ENCODE data around the gene MTCH1.

The MTCH1 gene, protein sequence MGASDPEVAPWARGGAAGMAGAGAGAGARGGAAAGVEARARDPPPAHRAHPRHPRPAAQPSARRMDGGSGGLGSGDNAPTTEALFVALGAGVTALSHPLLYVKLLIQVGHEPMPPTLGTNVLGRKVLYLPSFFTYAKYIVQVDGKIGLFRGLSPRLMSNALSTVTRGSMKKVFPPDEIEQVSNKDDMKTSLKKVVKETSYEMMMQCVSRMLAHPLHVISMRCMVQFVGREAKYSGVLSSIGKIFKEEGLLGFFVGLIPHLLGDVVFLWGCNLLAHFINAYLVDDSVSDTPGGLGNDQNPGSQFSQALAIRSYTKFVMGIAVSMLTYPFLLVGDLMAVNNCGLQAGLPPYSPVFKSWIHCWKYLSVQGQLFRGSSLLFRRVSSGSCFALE

DNA sequence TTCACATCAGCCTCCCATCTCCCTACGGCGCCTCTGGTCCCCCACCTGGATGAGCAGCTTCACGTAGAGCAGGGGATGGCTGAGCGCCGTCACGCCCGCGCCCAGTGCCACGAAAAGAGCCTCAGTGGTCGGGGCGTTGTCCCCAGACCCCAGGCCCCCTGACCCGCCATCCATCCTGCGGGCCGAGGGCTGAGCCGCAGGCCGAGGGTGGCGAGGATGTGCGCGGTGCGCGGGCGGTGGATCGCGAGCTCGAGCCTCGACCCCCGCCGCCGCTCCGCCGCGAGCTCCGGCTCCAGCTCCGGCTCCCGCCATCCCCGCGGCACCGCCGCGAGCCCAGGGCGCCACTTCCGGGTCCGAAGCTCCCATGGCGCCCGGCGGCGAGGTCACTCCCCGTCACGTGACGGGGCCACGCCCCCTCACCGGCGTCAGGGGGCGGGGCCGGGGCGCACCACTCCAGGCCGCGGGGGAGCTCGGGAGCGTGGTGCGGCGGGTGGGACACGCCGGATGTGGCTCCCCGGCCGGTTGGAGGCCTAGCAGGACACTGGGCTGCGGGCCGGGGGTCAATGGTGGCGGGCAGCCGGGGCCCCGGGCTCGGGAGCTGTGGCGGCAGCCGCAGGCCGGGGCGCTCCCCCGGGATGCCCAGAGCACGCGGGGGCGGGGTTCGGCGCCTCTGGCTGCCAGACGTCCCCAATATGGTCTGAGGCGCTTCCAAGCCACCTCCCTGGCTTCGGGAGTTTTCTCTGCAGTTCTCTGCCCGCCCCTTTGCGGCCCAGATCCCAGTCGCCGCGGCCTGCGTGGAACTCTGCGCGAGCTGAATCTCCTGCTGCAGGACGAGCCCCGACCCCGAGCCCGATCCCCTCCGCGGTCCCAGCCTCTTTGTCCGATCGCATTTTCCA, at the start of gene MTCH1:
TSS of gene MTCH1 (minus strand) at position 389 of the 896 bp plus-strand sequence. CDS start at position 366, 23 bp downstream.
- DNase-seq (ENCODE audit: low spot score), result peak; percentile 95

DNA sequence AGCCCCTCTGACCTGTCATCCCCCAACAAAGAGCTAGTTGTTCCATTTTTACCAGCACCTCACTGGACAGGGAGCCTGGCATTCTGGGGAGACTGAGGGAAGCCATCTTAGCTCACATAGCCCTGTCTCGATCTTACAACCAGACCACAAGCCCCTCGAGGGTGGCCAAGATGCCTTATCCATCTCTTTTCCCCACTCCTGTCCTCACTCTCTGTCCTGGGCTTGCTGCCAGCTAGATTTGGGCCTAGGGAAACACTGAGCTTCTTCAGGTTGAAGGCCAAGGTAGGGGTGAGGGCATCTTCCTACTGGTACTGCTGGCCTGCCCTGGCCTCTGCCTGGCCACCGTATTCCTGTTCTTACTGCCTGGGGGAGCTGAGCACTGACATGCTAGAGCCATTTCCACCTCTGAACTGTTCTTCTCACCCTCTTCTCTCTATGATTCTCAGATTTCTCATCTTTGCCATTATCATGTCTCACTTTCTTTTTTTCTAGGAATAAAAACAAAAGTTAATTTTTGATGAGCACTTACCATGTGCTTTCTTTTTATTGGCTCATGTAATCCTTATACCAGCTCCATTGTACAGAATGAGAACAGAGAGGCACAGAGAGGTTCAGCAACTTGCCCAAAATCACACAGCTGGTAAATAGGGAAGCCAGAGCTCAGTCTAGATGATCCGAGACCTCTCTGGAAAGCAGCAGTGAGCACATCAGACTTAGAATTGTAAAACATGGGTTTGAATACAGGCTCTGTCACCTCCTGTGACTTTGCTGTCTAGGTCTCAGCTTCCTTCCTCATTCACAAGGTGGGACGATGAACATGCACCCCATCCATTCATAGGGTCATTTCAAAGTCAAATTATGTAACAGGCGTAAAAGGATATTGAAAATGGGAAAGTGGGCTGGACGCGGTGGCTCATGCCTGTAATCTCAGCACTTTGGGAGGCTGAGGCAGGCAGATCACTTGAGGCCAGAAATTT, 48.1 kb upstream of the MTCH1 start:
- no peak for DNase-seq (ENCODE audit: low spot score)

DNA sequence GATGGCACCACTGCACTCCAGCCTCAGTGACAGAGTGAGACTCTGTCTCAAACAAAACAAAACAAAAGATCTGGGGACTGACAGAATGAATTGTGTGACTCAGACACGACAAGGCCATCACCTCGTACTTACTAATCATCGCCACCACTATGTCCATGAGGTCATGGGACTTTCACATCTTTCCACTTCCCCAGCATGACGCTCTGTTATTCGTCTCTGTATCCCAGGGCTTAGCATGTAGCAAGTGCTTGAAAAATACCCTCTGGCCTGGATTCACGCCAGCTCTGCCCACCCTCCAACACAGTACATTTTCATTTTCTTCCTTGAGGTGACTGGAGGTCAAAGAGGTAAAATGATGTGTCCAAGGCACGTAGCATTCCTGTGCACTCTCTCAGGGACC, 47.3 kb upstream of the MTCH1 start:
- no peak for DNase-seq (ENCODE audit: low spot score)

DNA sequence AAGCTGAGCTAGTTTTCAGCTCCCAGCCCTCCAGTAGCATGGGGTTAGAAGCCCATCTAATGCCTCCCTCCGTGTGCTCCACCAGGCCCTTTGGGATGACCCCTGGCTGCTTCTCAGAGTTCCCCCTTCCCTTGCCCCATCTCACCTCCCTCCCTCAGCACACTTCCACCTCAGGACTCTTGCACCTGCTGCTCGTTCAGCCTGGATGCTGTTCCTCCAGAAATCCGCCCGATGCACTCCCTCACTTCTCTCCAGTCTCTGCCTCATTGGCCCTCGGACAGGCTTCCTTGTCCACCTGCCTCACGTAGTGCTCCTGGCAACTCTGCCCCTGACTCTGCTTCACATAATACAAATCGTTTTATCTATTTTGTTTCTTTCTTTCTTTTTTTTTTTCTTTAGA, 46.2 kb upstream of the MTCH1 start:
- DNase-seq (ENCODE audit: low spot score), result no peak

DNA sequence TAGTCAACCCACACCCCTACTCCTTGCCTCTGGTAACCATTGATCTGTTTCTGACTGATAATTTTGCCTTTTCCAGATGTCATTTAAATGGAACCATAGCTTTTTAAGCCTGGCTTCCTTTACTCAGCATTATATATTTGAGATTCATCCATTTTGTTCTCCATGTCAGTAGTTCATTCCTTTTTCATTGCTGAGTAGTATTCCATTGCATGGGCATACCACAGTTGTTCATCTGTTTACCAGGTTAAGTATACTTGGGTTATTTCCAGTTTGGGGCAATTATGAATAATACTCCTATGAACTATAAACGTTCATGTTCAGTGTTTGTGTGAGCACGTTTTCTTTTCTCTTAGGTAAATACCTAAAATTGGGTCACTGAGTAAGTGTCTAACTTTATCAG, 44.6 kb upstream of the MTCH1 start:
- DNase-seq (ENCODE audit: low spot score), result no peak

DNA sequence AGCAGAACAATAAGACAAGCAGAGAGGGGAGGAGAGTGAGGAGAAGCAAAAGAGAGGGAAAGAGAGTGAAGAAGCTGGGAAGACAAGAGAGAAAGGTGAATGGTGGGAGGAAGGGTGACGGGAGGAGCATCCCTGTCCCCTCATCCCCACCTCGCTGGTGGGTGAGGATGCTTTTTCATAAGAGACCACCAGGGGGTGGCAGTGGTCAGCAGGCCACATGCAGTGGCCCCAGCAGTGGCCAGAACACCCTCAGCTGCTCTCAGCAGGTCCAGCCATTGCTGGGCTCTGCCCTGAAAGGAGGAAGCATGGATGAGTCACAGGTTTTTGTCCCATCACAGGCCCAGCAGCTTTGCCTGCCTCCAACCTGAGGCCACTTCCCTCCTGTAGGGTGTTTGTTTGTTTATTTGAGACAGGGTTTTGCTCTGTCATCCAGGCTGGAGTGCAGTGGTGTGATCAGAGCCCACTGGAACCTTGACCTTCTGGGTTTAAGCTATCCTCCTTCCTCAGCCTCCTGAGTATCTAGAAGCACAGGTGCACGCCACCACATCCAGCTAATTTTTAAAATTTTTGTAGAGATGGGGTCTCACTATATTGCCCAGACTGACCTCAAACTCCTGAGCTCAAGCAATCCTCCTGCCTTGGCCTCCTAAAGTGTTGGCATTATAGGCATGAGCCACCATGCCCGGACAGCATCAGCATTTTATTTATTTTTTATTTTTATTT, 43.4 kb upstream of the MTCH1 start:
- DNase-seq (ENCODE audit: low spot score), result peak; percentile 85

DNA sequence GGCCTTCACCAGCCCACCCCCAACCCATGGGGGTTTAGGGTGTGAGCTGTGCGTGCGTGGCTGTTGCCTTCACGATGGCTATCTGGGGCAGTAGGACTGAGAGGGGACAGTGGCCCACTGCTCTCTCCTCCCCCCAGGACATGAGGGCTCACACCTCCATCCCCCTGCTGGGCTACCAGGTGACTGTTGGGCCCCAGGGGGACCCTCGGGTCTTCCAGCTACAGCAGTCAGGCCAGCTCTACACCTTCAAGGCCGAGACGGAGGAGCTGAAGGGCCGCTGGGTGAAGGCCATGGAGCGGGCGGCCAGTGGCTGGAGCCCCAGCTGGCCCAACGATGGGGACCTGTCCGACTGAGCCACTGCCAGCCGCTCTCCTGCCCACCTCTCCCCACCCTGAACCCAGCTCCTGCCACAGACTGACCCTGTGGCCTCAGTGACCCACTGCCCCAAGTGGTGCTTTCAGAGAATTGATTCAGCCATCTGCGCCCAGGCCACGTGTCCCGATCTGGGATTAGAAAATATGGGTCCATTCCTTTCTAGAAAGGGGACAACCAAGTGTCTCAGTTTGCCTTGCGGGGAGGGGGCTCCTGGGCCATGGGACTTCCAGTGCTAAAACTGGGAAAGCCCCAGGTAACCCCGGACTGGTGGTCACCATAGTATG, 41.9 kb upstream of the MTCH1 start:
- no peak for DNase-seq (ENCODE audit: low spot score)

DNA sequence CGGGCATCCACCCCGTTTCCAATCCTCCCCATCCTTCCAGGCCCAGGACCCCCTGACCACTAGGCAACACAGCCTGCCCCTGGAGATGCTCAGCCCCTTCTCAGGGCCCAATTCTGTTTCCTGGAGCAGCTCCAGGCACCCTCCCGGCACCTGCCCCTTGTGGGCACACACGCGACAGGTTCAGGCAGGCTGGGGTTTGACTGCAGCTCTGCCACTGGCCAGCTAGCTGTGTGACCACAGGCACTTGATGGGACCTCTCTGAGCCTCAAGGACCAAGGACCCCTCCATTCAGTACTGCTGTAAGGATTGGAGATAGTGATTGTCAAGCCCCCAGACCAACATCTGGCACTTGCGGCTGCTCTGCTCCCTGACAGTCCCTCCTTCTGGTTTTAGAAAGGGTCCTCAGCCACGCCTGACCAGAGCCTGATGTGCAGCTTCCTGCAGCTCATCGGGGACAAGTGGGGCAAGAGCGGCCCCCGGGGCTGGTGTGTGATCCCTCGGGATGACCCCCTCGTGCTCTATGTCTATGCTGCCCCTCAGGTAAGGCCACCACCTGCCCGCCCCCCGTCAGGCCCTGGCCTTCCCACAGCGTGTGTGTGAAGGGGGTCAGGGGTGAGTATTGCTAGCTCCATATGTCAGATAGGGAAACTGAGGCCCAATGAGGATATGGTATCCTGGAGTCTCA, 41.2 kb upstream of the MTCH1 start:
- no peak for DNase-seq (ENCODE audit: low spot score)

DNA sequence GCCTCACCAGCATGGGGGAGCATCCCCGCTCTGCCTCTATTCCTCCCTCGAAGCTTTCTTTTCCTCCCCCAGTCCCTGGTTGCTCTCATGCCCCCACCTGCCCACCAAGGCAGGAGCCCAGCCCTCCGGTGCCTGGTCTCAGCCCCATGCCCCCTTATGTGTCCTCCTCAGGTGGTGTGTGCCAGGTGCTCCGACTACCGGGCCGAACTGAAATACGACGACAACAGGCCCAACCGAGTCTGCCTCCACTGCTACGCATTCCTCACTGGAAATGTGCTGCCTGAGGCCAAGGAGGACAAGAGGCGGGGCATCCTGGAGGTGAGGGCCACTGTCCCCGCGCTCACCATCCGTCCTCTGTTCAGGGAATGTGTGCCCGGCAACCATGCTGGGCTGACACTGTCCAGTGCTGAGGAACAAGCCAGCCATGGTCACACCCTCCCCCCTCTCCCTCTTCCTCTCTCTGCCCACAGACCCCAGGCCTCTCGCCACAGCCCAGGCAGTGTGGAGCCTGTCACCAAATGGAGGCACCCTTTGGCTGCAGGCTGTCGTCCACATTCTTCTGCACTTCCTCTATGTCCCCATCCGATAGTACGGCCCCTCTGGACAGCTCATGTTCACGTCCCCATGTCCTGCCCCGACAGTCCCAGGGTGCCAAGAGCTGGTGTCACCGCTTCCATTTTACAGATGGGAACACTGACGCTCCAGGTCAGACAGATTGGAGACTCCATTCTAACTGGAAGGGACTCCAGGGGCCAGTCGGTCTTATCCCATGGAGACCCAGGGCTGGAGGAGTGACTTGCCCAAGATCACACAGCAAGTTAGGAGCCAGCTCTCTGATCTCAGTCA, 39.8 kb upstream of the MTCH1 start:
- DNase-seq (ENCODE audit: low spot score), result no peak

DNA sequence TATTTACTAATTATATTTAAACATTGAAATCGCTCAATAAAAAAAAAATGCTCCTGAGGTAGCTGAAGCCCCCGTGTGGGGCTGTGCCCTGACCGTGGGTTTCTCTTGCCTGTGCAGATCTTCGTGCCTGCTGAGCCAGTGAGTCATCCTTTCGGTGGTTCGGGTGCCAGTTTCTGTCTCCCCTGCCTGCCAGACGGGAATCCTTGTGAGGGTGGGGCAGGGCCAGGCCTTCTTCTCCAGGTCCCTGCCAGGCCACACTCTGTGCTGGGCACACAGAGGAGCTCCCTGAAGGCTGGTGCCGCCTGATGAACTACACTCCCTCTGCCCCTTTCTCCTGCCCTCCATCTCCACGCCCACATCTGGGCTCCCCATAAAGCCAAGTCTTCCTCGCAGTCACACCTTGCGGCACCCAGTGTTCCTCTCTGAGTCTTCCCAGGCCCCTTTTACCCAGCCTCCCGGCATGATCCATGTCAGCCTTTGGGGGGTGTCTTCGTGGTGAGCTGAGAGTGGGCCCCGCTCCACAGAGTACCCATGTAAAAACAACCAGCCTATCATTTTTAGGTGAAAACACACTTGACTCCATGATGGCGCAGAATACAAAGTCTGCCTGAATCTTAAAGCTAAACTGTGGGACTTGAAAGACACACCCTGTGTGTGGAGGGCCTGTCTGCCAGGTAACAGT, 38.8 kb upstream of the MTCH1 start:
- DNase-seq (ENCODE audit: low spot score), result peak; percentile 61

DNA sequence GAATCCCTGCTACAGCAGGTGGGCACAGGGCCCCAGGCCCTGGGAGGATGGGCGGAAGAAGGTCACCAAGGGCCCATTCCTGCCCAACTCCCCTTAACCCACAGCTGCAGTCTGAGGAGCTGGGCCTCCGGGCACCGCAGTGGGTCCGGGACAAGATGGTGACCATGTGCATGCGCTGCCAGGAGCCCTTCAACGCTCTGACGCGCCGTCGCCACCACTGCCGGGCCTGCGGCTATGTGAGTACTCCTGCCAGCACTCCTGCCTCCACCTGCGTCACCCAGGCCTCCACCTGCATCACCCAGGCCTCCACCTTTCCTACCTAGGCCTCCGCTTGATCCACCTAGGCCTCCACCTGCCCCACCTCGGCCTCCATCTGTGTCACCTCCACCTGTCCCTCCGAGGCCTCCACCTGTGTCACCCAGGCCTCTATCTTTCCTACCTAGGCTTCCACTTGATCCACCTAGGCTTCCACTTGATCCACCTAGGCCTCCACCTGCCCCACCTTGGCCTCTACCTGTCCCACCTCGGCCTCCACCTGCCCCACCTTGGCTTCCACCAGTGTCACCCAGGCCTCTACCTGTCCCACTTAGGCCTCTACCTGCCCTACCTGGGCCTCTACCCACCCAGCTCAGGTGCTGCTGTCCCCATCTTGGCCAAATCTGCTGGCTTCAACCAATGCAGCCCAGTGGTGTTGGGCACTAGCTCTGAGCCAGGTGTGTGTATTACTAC, 36.3 kb upstream of the MTCH1 start:
- no peak for DNase-seq (ENCODE audit: low spot score)

DNA sequence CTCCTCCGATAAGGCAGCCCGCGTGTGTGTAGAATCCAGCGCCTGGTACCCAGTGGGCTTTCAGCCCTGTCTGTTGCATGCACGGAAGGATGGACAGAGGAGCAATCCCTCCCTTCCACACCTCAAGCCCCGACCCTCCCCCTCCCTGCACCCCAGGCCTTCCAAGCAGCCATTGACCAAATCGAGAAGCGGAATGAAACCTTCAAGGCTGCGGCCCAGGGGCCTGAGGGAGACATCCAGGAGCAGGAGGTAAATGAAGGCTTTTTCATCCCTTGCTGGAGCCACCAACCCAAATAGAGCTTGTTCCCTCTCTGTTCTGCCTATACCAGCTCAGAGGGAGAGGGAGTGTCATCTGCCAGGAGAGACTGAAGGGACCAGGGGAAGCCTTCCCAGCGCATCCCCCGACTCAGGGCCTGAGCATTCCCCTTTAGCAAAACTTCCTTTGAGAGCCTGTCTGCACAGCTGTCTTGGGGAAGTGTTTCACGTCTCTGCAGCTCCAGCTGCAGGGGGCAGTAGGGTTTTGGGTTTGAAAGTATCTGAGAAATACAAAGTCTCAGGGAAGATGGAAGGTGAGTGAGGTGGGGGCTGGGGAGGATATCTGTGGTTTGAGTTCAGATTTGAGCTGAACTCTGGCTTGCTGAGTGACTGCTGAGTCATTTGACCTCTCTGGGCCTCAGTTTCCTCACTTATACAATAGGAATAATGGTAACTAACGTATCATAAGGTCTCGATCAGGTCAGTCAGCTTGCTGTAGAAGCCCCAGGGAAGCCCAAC, 35.5 kb upstream of the MTCH1 start:
- DNase-seq (ENCODE audit: low spot score), result peak; percentile 19

DNA sequence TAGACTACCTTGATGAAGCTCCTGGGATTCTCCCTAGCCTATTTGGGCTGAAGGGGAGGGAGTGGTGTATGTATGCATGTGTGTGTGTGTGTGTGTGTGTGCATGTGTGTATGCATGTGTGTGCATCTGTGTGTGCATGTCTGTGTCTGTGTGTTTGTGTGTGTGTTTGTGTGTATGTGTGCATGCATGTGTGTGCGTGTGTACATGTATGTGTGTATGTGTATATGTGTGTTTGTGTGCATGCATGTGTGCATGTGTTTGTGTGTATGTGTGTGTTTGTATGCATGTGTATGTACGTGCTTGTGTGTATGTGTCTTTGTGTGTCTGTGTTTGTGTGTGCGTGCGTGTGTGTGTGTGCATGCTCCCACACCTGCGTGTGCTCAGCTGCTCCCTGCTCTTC, 34.8 kb upstream of the MTCH1 start:
- no peak for DNase-seq (ENCODE audit: low spot score)

DNA sequence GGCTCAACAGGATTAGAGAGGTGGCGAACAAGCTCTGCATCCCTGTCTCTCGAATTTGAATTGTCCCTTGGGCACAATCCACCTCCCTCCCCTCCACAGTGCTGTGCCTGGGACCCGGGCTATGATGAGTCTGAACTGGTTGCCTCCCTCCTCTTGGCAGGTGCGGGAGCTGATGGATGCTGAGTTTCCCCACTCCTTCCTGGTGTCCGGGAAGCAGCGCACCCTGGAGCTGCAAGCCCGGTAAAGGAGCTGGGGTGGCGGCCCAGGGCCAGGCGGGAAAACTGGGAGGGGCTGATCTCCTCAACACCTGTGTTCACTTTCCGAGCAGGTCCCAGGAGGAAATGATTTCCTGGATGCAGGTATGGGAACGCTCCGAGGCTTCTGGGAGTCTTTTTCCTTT, 34.4 kb upstream of the MTCH1 start:
- no peak for DNase-seq (ENCODE audit: low spot score)

DNA sequence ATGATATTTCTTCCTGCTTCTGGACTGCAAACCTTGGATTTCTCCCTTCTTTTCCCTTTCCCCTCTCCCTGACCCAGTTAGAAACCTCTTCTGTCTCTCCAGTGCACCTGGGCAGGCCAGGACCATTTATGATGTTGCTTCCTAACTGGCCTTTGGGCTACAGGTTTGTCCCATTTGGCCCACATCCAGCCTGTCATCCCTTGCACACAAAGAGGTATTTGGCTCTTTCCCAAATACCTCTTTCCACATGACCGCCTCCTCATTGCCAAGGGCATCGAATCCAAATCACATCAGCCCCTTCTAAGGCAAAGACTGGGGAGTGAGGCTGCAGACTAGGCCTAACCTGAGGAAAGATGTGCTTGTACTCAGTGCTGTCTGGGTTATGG, 33.1 kb upstream of the MTCH1 start:
- DNase-seq (ENCODE audit: low spot score), result no peak

DNA sequence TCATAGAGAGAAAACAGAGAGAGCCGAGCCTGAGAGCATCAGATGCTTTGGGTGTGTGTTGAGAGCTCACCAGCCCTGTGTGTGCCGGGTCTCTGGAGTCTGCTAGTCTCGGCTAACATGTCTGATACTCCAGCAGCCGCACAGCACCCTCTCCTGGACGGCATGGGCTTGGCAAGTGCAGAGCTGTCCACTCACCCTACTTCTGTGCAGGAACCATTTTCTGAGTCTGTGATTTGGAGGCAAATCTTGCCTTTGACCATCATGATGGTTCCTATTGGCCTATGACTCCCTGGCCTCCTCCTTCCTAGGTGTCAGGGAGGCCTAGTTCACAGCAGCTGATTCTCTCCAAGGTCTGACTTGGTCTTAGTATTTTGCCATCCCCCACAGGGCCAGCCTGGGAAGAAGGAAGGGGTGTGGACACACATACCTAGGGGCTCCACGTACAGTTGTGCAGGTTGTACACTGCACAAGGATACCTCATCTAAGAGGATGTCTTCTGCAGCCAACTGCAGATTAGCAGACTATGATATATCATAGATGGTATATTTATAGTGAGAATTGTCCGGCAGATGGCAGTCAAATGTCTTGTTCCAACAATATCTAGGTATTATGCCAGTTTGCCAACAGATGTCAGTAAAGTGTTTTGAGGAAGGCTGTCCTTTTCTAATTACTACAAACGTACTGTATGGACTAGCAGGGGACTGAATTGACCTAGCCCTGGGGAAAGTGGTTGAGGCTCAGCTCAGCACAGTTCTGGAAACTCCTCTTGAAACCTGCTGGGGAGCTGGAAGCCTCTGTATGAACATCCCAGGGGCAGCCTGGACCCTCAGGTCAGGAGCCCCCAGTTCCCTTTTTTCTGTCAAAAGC, 32.4 kb upstream of the MTCH1 start:
- peak; percentile 93 for DNase-seq (ENCODE audit: low spot score)

Data from AG08395 (cell line).